DOHH2 (cell line): ENCODE measurements around the gene ARHGAP22.

Experiments
- H3F3A ChIP-seq: fragments of 200-600 bp; sonication (generic), shearing (Covaris generic); 2 replicates; pipeline ENCODE4 v1.6.0; 2016; ENCODE audit warnings: antibody characterized with exemption, mild to moderate bottlenecking; ENCODE audit not compliant: control insufficient read depth, insufficient read depth
- H3K27ac ChIP-seq: fragments of 200-600 bp; sonication (generic); 2 replicates; pipeline ENCODE4 v1.5.1; 2014; ENCODE audit warnings: low read depth, mild to moderate bottlenecking, low read length, moderate library complexity
- H3K27me3 ChIP-seq: fragments of 200-600 bp; sonication (generic); 2 replicates; pipeline ENCODE4 v1.6.1; 2014; ENCODE audit warnings: mild to moderate bottlenecking, low read length, mixed read lengths; ENCODE audit not compliant: control insufficient read depth
- H3K36me3 ChIP-seq: fragments of 200-600 bp; sonication (generic); 2 replicates; pipeline ENCODE4 v1.6.1; 2014; ENCODE audit warnings: mild to moderate bottlenecking, low read length, moderate library complexity, mixed read lengths; ENCODE audit not compliant: control insufficient read depth
- H3K4me1 ChIP-seq: fragments of 200-600 bp; sonication (generic); 2 replicates; pipeline ENCODE4 v1.6.1; 2014; ENCODE audit warnings: mild to moderate bottlenecking, low read length, mixed read lengths; ENCODE audit not compliant: control insufficient read depth
- H3K4me2 ChIP-seq: fragments of 200-600 bp; sonication (generic); 2 replicates; pipeline ENCODE4 v1.6.0; 2014; ENCODE audit warnings: mild to moderate bottlenecking, low read length, moderate library complexity
- H3K4me3 ChIP-seq: fragments of 200-600 bp; sonication (generic); 2 replicates; pipeline ENCODE4 v1.5.1; 2014; ENCODE audit warnings: mild to moderate bottlenecking, low read length, mixed read lengths
- H3K79me2 ChIP-seq: fragments of 200-600 bp; sonication (generic); 2 replicates; pipeline ENCODE4 v1.6.1; 2014; ENCODE audit warnings: mild to moderate bottlenecking, low read length, mixed read lengths; ENCODE audit not compliant: control insufficient read depth
- H3K9me2 ChIP-seq: fragments of 200-600 bp; sonication (generic); replicated peaks from 2 replicates; pipeline ENCODE4 v1.6.1; 2014; ENCODE audit warnings: mild to moderate bottlenecking, low read length, mixed read lengths; ENCODE audit not compliant: control insufficient read depth
- H3K9me3 ChIP-seq: fragments of 200-600 bp; sonication (generic); 2 replicates; pipeline ENCODE4 v1.6.1; 2014; ENCODE audit warnings: antibody characterized with exemption, low read length, mixed read lengths; ENCODE audit not compliant: control insufficient read depth, insufficient read depth
- H4K20me1 ChIP-seq: fragments of 200-600 bp; sonication (generic); 2 replicates; pipeline ENCODE4 v1.6.0; 2014; ENCODE audit warnings: low read depth, mild to moderate bottlenecking, antibody characterized with exemption, low read length, moderate library complexity; ENCODE audit not compliant: control insufficient read depth, insufficient read depth
- EZH2phosphoT487 ChIP-seq: fragments of 200-600 bp; sonication (generic); IDR thresholded peaks from 2 replicates; pipeline ENCODE4 v1.6.1; 2017; ENCODE audit warnings: borderline replicate concordance, mild to moderate bottlenecking, antibody characterized with exemption, low read length, moderate library complexity, mixed read lengths
- TF ChIP-seq, protein P1 (sequence below): fragments of 200-600 bp; sonication (generic); IDR thresholded peaks from one replicate; pipeline ENCODE4 v1.5.1; 2014; ENCODE audit warnings: antibody characterized with exemption, mild to moderate bottlenecking, low read depth, low read length; ENCODE audit not compliant: poor library complexity, severe bottlenecking

Gene ARHGAP22

DNA sequence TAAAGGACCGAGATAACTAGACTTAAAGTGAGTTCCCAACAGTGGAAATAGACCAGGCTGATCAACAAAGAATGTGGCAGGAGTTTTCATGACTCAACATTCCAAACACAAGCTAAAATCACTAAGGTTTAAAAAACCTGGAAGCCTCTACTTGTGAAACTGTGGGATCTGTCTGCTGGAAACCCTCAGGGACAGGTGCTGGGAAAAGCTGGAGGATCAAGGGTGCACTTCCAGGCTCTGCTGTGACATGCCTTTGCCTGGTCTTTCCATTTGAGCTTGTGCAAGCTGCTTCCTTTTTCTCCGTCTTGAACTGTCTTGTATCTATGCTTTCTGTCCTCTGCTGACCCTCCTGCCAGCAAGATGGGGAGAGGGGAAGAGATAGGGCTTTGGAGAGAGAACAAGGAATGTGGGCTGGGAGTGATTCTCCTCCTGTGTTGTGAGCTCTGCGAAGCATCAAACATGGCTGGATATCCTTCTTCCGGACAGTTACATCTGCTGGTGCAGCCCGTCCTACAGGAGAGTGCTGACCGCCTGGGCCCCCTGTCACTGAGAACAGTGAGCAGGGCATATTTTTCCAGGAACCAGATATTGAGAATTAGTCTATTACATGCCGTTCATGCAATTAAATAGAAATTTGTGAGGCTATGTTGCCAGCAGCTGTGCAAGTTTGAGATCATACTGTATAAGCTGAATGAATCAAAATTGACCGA lies 25.5 kb downstream of the ARHGAP22 start:
- Histone ChIP-seq H4K20me1 (no peaks in the 10 kb centered on the region), H3K4me1 (peaks cover 53% of the 10 kb centered on the region), H3K27me3 (no peaks in the 10 kb centered on the region), H3K4me3 (no peak overlapping the region), H3K36me3 (no peaks in the 10 kb centered on the region), H3K79me2 (no peaks in the 10 kb centered on the region), H3K9me3 (no peaks in the 10 kb centered on the region), H3K9me2 (no peaks in the 10 kb centered on the region), H3K27ac (no peak overlapping the region), H3K4me2 (peak overlapping the region; percentile 30), H3F3A (peaks cover 11% of the 10 kb centered on the region)
- TF ChIP-seq, protein P1, sequence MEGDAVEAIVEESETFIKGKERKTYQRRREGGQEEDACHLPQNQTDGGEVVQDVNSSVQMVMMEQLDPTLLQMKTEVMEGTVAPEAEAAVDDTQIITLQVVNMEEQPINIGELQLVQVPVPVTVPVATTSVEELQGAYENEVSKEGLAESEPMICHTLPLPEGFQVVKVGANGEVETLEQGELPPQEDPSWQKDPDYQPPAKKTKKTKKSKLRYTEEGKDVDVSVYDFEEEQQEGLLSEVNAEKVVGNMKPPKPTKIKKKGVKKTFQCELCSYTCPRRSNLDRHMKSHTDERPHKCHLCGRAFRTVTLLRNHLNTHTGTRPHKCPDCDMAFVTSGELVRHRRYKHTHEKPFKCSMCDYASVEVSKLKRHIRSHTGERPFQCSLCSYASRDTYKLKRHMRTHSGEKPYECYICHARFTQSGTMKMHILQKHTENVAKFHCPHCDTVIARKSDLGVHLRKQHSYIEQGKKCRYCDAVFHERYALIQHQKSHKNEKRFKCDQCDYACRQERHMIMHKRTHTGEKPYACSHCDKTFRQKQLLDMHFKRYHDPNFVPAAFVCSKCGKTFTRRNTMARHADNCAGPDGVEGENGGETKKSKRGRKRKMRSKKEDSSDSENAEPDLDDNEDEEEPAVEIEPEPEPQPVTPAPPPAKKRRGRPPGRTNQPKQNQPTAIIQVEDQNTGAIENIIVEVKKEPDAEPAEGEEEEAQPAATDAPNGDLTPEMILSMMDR, result no peak
- TF ChIP-seq EZH2phosphoT487, result no peak

DNA sequence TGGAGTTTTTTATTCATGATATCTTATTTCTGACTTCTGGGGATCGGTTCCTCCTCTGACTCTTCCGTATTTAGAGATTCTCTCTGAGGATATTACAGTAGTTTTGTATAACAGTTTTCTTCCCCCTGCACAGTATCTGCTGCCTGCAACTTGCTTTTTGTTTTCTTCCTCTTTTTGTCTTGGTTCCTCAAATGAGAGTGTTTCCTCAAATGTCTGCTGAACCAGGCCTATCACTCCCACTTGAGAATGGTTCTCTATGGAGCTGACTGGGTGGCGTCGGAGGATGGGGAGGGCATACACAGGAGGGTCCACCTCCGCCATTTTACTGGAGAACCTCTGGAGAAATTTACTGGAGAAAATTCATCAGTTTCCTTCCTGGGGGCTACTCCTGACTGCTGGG lies 27.7 kb downstream of the ARHGAP22 start:
- Histone ChIP-seq H3K36me3 (no peaks in the 10 kb centered on the region), H3F3A (peaks cover 11% of the 10 kb centered on the region), H3K9me3 (no peaks in the 10 kb centered on the region), H4K20me1 (no peaks in the 10 kb centered on the region), H3K9me2 (no peaks in the 10 kb centered on the region), H3K79me2 (no peaks in the 10 kb centered on the region), H3K4me3 (peak overlapping the region; percentile 29), H3K4me2 (peak overlapping the region; percentile 61), H3K27me3 (peaks cover 8% of the 10 kb centered on the region), H3K4me1 (peaks cover 69% of the 10 kb centered on the region), H3K27ac (peak overlapping the region; percentile 78)
- no peak for TF ChIP-seq EZH2phosphoT487
- TF ChIP-seq, protein P1, result no peak

DNA sequence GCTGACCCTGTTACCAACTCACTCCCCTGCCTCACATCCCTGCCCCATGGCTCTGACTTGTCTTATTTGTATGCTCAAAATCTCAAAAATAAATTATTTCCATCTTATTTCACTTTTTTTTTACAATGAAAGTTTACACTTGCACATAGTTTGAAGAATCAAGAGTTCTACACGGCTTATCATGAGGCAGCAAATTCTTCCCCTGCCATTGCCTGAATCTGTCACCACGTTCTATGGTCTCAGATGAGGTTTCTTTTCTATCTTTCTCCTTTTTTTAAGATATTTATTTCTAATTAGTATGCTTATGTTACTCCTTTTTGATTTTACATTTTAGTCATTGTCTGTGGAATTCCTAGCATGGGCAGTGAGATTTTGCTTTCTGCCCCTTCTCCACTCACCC lies 28.4 kb downstream of the ARHGAP22 start:
- Histone ChIP-seq H3K4me2 (peak overlapping the region; percentile 61), H3K36me3 (no peaks in the 10 kb centered on the region), H4K20me1 (no peaks in the 10 kb centered on the region), H3K79me2 (no peaks in the 10 kb centered on the region), H3K4me3 (no peak overlapping the region), H3K4me1 (peaks cover 69% of the 10 kb centered on the region), H3K27me3 (peaks cover 8% of the 10 kb centered on the region), H3F3A (peaks cover 11% of the 10 kb centered on the region), H3K9me2 (no peaks in the 10 kb centered on the region), H3K9me3 (no peaks in the 10 kb centered on the region), H3K27ac (peak overlapping the region; percentile 78)
- no peak for TF ChIP-seq EZH2phosphoT487
- TF ChIP-seq, protein P1, result no peak
